Gastrocnemius medialis (tissue), 4 donors: ENCODE results near the gene CDC25C. TPM values are rescaled to one million over a fixed set of nuclear protein-coding genes. Genes with fewer than 3 reads are reported as not detected.

ENCODE experiments used
- ATAC-seq, 2 donors: fragments of 150-250 bp; one replicate each; pipeline ENCODE4 v1.9.1; 2016
- DNase-seq, 2 donors: peaks; one replicate each; pipeline ENCODE4 v3.0.0-alpha.2; 2019
- H3K27ac ChIP-seq, 4 donors: fragments of 200-600 bp; sonication (generic); 1 replicate in 1 of 4; 2 replicates in 3 of 4; pipeline ENCODE4 v1.5.1; 2016 to 2018; ENCODE audit warnings: mild to moderate bottlenecking in 2 of 4, moderate library complexity in 1 of 4
- H3K27me3 ChIP-seq, 3 donors: fragments of 200-600 bp; sonication (generic) in 2 of 3; 1 replicate in 1 of 3; 2 replicates in 2 of 3; pipeline versions ENCODE4 v1.5.1 to v1.6.0; 2016 to 2019; ENCODE audit warnings: mild to moderate bottlenecking in 1 of 3, moderate library complexity in 1 of 3
- H3K36me3 ChIP-seq, 2 donors: fragments of 200-600 bp; sonication (generic) in 1 of 2; one replicate each; pipeline ENCODE4 v1.5.1; 2017 to 2018
- H3K4me1 ChIP-seq, 2 donors: fragments of 200-600 bp; sonication (generic) in 1 of 2; one replicate each; pipeline ENCODE4 v1.5.1; 2016 to 2017; ENCODE audit warnings: mild to moderate bottlenecking in 2 of 2
- H3K4me3 ChIP-seq, 4 donors: fragments of 200-600 bp; sonication (generic) in 3 of 4; 1 replicate in 1 of 4; 2 replicates in 3 of 4; pipeline ENCODE4 v1.5.1; 2016 to 2019; ENCODE audit warnings: mild to moderate bottlenecking in 2 of 4
- H3K9me3 ChIP-seq, 3 donors: fragments of 200-600 bp; sonication (generic) in 2 of 3; 1 replicate in 1 of 3; 2 replicates in 2 of 3; pipeline ENCODE4 v1.5.1; 2016 to 2019
- POLR2A ChIP-seq, 2 donors: fragments of 450-650 bp; IDR thresholded peaks; one replicate each; pipeline ENCODE4 v1.6.1; 2017; ENCODE audit warnings: antibody characterized with exemption in 2 of 2, mild to moderate bottlenecking in 2 of 2, moderate library complexity in 2 of 2
- in situ Hi-C, 4 donors: fragments of 200-750 bp; cut with MboI; loops; one replicate each; pipeline versions ENCODE4 v1.15.0 to v1.8.0; 2017; ENCODE audit warnings: low sequenced_read_pairs in 4 of 4
- intact Hi-C: fragments of 100-400 bp; cut with DNase I; formaldehyde crosslinking; loops from one replicate; pipeline ENCODE4 v1.15.1; 2023; ENCODE audit warnings: low total_unique reads
- total RNA-seq, 4 donors: library from RNA; depleted of rRNA; stranded (reverse); fragments of >200 nt; gene quantifications; one replicate each; pipeline versions ENCODE4 v1.1.0 to v1.2.3, GENCODE V29; 2016
- TF ChIP-seq, protein P1 (sequence below), 5 experiments: fragments of 450-650 bp in 3 of 5; fragments of 200-600 bp in 2 of 5; sonication (generic) in 2 of 5; IDR thresholded peaks in 4 of 5; conservative IDR thresholded peaks in 1 of 5; 1 replicate in 4 of 5; 2 replicates in 1 of 5; pipeline ENCODE4 v1.5.1; 2016 to 2019; ENCODE audit warnings: antibody characterized with exemption in 5 of 5, mild to moderate bottlenecking in 3 of 5, moderate library complexity in 3 of 5

The CDC25C gene
- total RNA-seq, 4 donors from 2014 or later: not detected

DNA sequence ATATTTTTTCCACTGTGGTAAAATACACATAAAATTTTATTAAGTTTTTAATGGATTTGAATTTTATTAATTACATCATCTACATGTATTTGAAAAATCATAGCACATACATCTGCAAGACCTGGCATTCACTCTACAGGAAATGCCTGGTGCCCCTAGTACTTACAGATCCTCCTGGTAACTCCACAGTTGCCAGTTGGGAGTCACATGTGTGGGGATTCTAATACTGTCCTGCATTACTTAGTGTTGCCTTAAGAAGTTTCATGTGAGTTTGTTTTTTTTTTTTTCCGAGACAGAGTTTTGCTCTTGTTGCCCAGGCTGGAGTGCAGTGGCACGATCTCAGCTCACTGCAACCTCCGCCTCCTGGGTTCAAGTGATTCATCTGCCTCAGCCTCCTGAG is 38.9 kb upstream of the CDC25C start:
- DNase-seq (peak; percentile 40 to 51), ATAC-seq (peak; percentile 76 to 83)
- Histone ChIP-seq H3K4me1 (peaks cover 62 to 70% of the 10 kb centered on the region in 2 donors), H3K27me3 (no peaks in the 10 kb centered on the region), H3K36me3 (peaks cover 0 to 20% of the 10 kb centered on the region in 2 donors), H3K9me3 (no peaks in the 10 kb centered on the region), H3K27ac (peak overlapping the region; percentile 61 to 76 (median 74)), H3K4me3 (no peak overlapping the region)
- TF ChIP-seq, protein P1, sequence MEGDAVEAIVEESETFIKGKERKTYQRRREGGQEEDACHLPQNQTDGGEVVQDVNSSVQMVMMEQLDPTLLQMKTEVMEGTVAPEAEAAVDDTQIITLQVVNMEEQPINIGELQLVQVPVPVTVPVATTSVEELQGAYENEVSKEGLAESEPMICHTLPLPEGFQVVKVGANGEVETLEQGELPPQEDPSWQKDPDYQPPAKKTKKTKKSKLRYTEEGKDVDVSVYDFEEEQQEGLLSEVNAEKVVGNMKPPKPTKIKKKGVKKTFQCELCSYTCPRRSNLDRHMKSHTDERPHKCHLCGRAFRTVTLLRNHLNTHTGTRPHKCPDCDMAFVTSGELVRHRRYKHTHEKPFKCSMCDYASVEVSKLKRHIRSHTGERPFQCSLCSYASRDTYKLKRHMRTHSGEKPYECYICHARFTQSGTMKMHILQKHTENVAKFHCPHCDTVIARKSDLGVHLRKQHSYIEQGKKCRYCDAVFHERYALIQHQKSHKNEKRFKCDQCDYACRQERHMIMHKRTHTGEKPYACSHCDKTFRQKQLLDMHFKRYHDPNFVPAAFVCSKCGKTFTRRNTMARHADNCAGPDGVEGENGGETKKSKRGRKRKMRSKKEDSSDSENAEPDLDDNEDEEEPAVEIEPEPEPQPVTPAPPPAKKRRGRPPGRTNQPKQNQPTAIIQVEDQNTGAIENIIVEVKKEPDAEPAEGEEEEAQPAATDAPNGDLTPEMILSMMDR (IDR thresholded peaks at IDR 0.05 in 4 of 5, conservative IDR thresholded peaks at IDR 0.05 in 1 of 5): no peak
- TF ChIP-seq POLR2A (IDR thresholded peaks at IDR 0.05): no peak
- intact Hi-C loops (no loop called here), in situ Hi-C loops (no loop called here)

- Histone ChIP-seq H3K9me3 (no peaks in the 10 kb centered on the region), H3K36me3 (peaks cover 0 to 15% of the 10 kb centered on the region in 2 donors), H3K4me3 (peak overlapping the region in 1 of 4 donors; percentile 10), H3K27ac (peak overlapping the region; percentile 61 to 76 (median 74)), H3K27me3 (no peaks in the 10 kb centered on the region), H3K4me1 (peaks cover 65 to 77% of the 10 kb centered on the region in 2 donors)
- DNase-seq (no peak), ATAC-seq (peak; percentile 37 to 74)
- in situ Hi-C loops: no loop called here
- TF ChIP-seq POLR2A (IDR thresholded peaks at IDR 0.05): no peak
- TF ChIP-seq, protein P1 (IDR thresholded peaks at IDR 0.05 in 4 of 5, conservative IDR thresholded peaks at IDR 0.05 in 1 of 5): no peak
- intact Hi-C loops: no loop called here
Observed at GRCh38 chr5:138369706-138370105, 38.1 kb upstream of the CDC25C start.

DNA sequence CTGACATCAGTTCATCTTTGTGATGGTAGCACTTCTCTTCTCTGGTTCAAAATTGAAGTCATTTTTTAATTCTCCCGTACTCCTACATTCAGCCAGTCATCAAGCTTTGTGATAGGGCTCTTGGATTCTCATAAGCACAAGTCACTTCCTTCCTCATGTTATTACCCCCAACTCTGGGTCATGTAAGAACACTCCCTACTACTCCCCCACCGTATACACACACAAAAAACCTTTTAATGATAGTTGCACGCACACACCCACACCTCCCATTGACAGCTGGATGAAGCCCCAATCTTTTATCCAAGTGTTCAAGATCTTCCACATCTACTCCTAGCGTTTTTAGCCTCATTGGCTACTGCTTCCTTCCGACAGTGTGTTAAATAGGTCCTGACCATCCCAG is 37.7 kb upstream of the CDC25C start:
- in situ Hi-C loops (no loop called here), intact Hi-C loops (no loop called here)
- no peak for DNase-seq
- Histone ChIP-seq H3K4me1 (peaks cover 69 to 78% of the 10 kb centered on the region in 2 donors), H3K27ac (peak overlapping the region; percentile 61 to 76 (median 74)), H3K36me3 (peaks cover 0 to 12% of the 10 kb centered on the region in 2 donors), H3K4me3 (no peak overlapping the region), H3K27me3 (no peaks in the 10 kb centered on the region), H3K9me3 (no peaks in the 10 kb centered on the region)
- TF ChIP-seq, protein P1 (IDR thresholded peaks at IDR 0.05 in 4 of 5, conservative IDR thresholded peaks at IDR 0.05 in 1 of 5): no peak
- TF ChIP-seq POLR2A (IDR thresholded peaks at IDR 0.05): no peak
- no peak for ATAC-seq

DNA sequence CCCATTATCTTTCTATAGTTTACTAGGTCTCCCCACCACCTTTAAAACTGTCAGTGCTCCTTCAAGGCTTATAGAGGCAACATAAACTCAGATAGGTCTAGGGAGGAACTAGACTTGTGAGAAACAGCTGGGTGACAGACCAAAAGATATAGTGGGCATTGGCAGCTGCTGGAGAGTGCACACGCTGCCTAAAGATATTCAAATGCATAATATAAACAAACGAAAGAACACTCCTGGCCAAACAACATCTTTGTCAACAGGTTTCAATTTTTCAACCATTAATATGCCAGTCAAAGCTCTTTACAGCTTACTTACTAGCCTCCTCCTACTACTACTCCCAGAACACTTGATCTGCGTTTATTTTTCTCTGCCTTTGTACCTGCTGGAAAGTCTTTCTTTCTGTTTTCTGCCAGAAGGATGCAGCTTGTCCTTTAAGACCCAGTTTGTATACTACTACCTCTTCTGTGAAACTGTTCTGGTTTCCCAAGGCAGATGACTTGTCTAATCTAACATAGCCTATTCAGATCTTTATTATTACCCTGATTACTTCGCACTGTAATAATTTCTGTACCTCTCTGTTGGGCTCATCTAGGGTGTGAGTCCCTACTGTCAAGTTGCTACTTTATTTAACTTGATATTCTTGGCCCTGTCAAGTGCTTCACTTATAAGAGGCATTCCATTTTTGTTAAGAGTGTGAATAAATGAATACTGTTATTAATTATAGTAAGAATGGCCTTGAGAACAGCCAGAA is 35.2 kb upstream of the CDC25C start:
- Histone ChIP-seq H3K4me3 (peak overlapping the region in 1 of 4 donors; percentile 8), H3K36me3 (no peaks in the 10 kb centered on the region), H3K27me3 (no peaks in the 10 kb centered on the region), H3K9me3 (no peaks in the 10 kb centered on the region), H3K4me1 (peaks cover 59 to 61% of the 10 kb centered on the region in 2 donors), H3K27ac (peak overlapping the region; percentile 54 to 75 (median 70))
- ATAC-seq (peak in 1 of 2 donors; percentile 55), DNase-seq (no peak)
- intact Hi-C loops (no loop called here), in situ Hi-C loops (no loop called here)
- TF ChIP-seq, protein P1 (IDR thresholded peaks at IDR 0.05 in 4 of 5, conservative IDR thresholded peaks at IDR 0.05 in 1 of 5): no peak
- no peak for TF ChIP-seq POLR2A (IDR thresholded peaks at IDR 0.05)
